ENCODE data around the gene AQP9. TPM values are rescaled to one million over a fixed set of nuclear protein-coding genes. Genes with fewer than 3 reads are reported as not detected.
"Not testable (repeated sequence)": the region's sequence is repeated elsewhere in the genome, so short reads cannot be mapped to it uniquely, and the experiment has no call there.

Gene AQP9
- total RNA-seq, 4 donors from 2014 or later, result 0.50 to 5.1 (median 3.0) TPM; not detected in 1

DNA sequence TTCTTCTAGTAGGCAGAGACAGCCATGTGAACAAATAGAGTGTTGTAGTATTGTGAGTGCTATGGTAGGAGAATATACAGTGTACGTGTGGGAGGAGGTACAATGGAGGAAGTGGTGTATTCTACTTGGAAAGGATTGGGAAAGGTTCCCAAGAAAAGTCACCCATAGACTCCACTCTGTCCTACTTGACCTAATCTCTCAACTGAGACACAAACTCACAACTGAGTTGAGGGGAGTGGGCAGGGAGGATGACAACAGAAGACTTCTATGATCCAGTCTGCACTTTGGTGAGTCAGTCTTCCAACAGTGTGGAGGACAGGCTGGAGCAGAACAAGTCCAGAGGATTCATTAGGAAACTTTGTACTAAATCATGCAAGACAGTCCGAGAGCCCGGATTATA lies 28.8 kb upstream of the AQP9 start:
- 88 to 94% methylated on average over 2 to 3 of the region's 3 CpGs for WGBS, 2 donors (ENCODE audit: low coverage in 1 of 2)
- Histone ChIP-seq H3K36me3 (no peaks in the 10 kb centered on the region), H3K9me3 (no peaks in the 10 kb centered on the region), H3K4me1 (no peaks in the 10 kb centered on the region), H3K27me3 (peaks cover 29% of the 10 kb centered on the region), H3K4me3 (no peak overlapping the region), H3K27ac (no peak overlapping the region)
- no peak for ATAC-seq
- TF ChIP-seq EP300 (IDR thresholded peaks at IDR 0.05) (no peak), POLR2A (IDR thresholded peaks at IDR 0.05) (no peak), POLR2AphosphoS5 (IDR thresholded peaks at IDR 0.05) (no peak)
- TF ChIP-seq, protein P1, sequence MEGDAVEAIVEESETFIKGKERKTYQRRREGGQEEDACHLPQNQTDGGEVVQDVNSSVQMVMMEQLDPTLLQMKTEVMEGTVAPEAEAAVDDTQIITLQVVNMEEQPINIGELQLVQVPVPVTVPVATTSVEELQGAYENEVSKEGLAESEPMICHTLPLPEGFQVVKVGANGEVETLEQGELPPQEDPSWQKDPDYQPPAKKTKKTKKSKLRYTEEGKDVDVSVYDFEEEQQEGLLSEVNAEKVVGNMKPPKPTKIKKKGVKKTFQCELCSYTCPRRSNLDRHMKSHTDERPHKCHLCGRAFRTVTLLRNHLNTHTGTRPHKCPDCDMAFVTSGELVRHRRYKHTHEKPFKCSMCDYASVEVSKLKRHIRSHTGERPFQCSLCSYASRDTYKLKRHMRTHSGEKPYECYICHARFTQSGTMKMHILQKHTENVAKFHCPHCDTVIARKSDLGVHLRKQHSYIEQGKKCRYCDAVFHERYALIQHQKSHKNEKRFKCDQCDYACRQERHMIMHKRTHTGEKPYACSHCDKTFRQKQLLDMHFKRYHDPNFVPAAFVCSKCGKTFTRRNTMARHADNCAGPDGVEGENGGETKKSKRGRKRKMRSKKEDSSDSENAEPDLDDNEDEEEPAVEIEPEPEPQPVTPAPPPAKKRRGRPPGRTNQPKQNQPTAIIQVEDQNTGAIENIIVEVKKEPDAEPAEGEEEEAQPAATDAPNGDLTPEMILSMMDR (IDR thresholded peaks at IDR 0.05), result no peak

DNA sequence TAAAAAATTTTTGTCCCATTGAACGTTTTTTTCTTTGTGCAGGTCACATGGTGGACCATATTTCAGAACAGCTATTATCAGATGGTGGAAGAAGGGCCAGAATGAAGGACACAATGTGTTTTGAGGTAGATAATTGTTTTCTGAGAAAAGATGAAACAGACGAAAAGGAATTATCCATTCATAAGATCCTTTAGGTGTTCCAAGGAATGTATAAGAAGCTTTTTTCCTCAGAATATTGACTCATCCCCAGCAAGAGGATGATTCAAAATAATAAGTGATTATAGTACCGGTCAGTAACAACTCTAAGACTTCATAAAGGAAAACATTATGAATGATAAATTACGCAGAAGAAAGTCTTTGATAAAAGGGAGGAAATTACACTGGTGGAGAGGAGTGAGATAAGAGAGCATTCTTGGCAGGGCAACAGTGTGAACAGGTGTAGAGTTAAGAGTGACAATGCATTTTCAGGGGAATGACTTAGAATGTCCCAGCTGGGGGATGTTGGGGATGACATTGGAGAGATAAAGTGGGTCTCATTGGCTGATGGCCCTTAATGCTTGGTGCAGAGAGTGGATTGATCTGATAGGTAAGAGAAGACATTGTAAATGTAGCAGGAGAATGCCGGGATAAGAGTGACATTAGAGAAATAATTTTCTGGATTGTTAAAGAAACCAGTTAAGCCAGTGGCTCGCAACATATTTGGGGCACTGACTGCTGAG lies 27.0 kb upstream of the AQP9 start:
- no peaks in the 10 kb centered on the region for H3K4me1 ChIP-seq
- TF ChIP-seq, protein P1 (IDR thresholded peaks at IDR 0.05), result no peak
- TF ChIP-seq POLR2AphosphoS5 (IDR thresholded peaks at IDR 0.05) (no peak), POLR2A (IDR thresholded peaks at IDR 0.05) (no peak), EP300 (IDR thresholded peaks at IDR 0.05) (no peak)
- no peak overlapping the region for H3K27ac ChIP-seq
- H3K27me3 ChIP-seq, result peaks cover 29% of the 10 kb centered on the region
- no peaks in the 10 kb centered on the region for H3K36me3 ChIP-seq
- no peak overlapping the region for H3K4me3 ChIP-seq
- no peak for ATAC-seq
- H3K9me3 ChIP-seq, result no peaks in the 10 kb centered on the region
- whole genome bisulfite sequencing, 2 donors (ENCODE audit: low coverage in 1 of 2), result 61 to 73% methylated on average over 6 of the region's 6 CpGs

DNA sequence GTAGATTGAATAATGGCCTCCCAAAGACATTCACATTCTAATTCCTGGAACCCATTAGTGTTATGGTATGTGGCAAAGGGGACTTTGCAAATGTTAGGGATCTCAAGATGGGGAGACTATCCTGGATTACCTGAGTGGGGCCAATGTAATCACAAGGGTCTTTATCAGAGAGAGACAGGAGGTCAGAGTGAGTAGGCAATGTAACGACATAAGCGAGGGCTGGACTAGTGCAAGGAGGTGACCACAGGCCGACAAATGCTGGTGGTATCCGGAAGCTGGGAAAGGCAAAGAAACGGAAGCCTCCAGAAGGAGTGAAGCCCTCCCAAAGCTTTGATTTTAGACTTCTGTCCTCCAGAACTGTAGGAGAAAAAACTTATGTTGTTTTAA lies 26.5 kb upstream of the AQP9 start:
- WGBS, 2 donors (ENCODE audit: low coverage in 1 of 2), result 81 to 97% methylated on average over 4 to 5 of the region's 5 CpGs
- Histone ChIP-seq H3K4me1 (no peaks in the 10 kb centered on the region), H3K27ac (no peak overlapping the region), H3K4me3 (no peak overlapping the region), H3K9me3 (no peaks in the 10 kb centered on the region), H3K36me3 (no peaks in the 10 kb centered on the region), H3K27me3 (peaks cover 29% of the 10 kb centered on the region)
- TF ChIP-seq, protein P1 (IDR thresholded peaks at IDR 0.05), result no peak
- TF ChIP-seq EP300 (IDR thresholded peaks at IDR 0.05) (no peak), POLR2AphosphoS5 (IDR thresholded peaks at IDR 0.05) (no peak), POLR2A (IDR thresholded peaks at IDR 0.05) (no peak)
- ATAC-seq, result no peak

DNA sequence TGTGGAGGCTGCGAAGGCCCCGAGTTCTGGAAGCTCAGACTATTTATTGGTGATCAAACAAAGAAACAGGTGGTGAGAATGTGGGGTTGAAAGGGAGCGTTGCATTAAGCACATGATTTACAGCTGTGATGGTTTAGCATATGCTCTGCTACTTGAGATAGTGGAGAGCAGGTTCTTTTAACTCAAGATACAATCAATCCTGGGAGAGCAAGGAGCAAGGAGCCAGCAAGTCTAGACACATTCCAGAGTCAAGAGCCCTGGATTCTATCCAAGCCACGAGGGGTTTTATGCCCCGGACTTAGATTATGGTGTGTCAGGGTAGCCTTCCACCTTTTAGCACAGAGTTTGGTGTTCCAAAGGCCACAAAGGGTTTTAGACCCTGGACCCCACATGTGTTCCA lies 24.8 kb upstream of the AQP9 start:
- 29 to 47% methylated on average over 4 to 5 of the region's 5 CpGs for WGBS, 2 donors (ENCODE audit: low coverage in 1 of 2)
- H3K27ac ChIP-seq, H3K4me3 ChIP-seq, H3K36me3 ChIP-seq, H3K9me3 ChIP-seq, ATAC-seq, H3K4me1 ChIP-seq: not testable (repeated sequence)
- peaks cover 22% of the 10 kb centered on the region for H3K27me3 ChIP-seq

DNA sequence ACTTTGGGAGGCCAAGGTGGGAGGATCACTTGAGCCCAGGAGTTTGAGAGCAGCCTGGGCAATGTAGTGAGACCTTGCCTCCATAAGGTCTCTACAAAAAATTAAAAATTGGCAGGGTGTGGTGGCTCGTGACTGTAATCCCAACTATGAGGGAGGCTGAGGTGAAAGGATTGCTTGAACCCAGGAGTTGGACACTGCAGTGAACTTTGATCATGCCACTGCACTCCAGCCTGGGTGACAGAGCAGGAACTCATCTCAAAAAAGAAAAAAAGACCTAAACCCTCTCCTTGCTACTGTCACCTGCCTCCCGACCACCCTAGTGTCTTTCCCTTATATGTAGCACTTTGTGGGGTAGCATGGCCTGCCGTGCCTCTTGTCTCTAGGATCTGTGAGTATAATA lies 23.8 kb upstream of the AQP9 start:
- no peaks in the 10 kb centered on the region for H3K9me3 ChIP-seq
- TF ChIP-seq POLR2A (IDR thresholded peaks at IDR 0.05), result no peak
- TF ChIP-seq POLR2AphosphoS5 (IDR thresholded peaks at IDR 0.05), result no peak
- no peak for TF ChIP-seq EP300 (IDR thresholded peaks at IDR 0.05)
- H3K4me1 ChIP-seq, result no peaks in the 10 kb centered on the region
- peaks cover 11% of the 10 kb centered on the region for H3K27me3 ChIP-seq
- no peak overlapping the region for H3K4me3 ChIP-seq
- no peak for ATAC-seq
- 72 to 94% methylated on average over 2 to 3 of the region's 3 CpGs for WGBS, 2 donors (ENCODE audit: low coverage in 1 of 2)
- no peak overlapping the region for H3K27ac ChIP-seq
- no peaks in the 10 kb centered on the region for H3K36me3 ChIP-seq

DNA sequence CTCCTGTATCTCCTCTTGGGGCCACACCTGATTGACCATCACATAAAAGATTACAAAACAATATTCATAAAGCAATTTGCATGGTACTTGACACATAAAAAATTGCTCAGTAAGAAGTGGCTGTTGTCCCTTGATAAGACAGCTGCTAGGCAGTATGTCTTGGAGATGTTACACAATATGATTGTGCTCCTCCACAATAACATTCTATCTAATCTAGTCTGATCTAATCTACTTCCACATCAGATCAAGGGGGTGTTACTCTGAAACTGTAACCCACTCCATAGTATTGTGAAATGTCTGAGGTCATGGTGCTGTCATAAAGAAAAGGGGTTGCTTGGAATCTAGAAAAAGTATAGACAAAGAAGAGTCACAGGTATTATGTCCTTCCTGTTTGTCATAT lies 23.4 kb upstream of the AQP9 start:
- no peak for ATAC-seq
- TF ChIP-seq, protein P1 (IDR thresholded peaks at IDR 0.05), result no peak
- TF ChIP-seq POLR2AphosphoS5 (IDR thresholded peaks at IDR 0.05), result no peak
- no peak for TF ChIP-seq POLR2A (IDR thresholded peaks at IDR 0.05)
- TF ChIP-seq EP300 (IDR thresholded peaks at IDR 0.05), result no peak
- Histone ChIP-seq H3K36me3 (no peaks in the 10 kb centered on the region), H3K27me3 (peaks cover 7% of the 10 kb centered on the region), H3K4me3 (no peak overlapping the region), H3K9me3 (no peaks in the 10 kb centered on the region), H3K27ac (no peak overlapping the region), H3K4me1 (no peaks in the 10 kb centered on the region)

Data from gastroesophageal sphincter (tissue), 4 donors.